Liver (tissue), 9 donors: ENCODE data around the gene RAB44. TPM values are rescaled to one million over a fixed set of nuclear protein-coding genes. Genes with fewer than 3 reads are reported as not detected.

Source experiments
- DNase-seq: peaks from one replicate; pipeline ENCODE4 v3.0.0-alpha.2; 2017; ENCODE audit warnings: low spot score
- H3K27ac ChIP-seq, 2 donors: one replicate each; pipeline ENCODE4 v1.7.0; 2013; ENCODE audit warnings: inconsistent platforms in 2 of 2, low read length in 2 of 2, control low read depth in 1 of 2, low read depth in 1 of 2, mild to moderate bottlenecking in 1 of 2
- H3K27me3 ChIP-seq, 4 donors: one replicate each; pipeline versions ENCODE4 v1.6.1 to v1.7.0; 2013; ENCODE audit warnings: low read length in 3 of 4, inconsistent platforms in 1 of 4, mild to moderate bottlenecking in 1 of 4, moderate library complexity in 1 of 4; ENCODE audit not compliant: control insufficient read depth in 4 of 4, insufficient read depth in 4 of 4
- H3K36me3 ChIP-seq, 4 donors: one replicate each; pipeline versions ENCODE4 v1.6.1 to v1.7.0; 2013; ENCODE audit warnings: low read length in 3 of 4, mild to moderate bottlenecking in 3 of 4, low read depth in 1 of 4, moderate library complexity in 1 of 4; ENCODE audit not compliant: control insufficient read depth in 4 of 4, insufficient read depth in 3 of 4
- H3K4me1 ChIP-seq, 4 donors: one replicate each; pipeline versions ENCODE4 v1.6.1 to v1.7.0; 2013; ENCODE audit warnings: low read length in 3 of 4, mild to moderate bottlenecking in 3 of 4, moderate library complexity in 1 of 4; ENCODE audit not compliant: control insufficient read depth in 4 of 4, insufficient read depth in 4 of 4
- H3K4me3 ChIP-seq, 3 donors: one replicate each; pipeline versions ENCODE4 v1.6.1 to v1.7.0; 2013; ENCODE audit warnings: low read length in 3 of 3, control low read depth in 1 of 3, low read depth in 1 of 3, mild to moderate bottlenecking in 1 of 3
- H3K9ac ChIP-seq, 2 donors: one replicate each; pipeline ENCODE4 v1.7.0; 2013; ENCODE audit warnings: low read length in 2 of 2, mild to moderate bottlenecking in 2 of 2, moderate library complexity in 2 of 2, control low read depth in 1 of 2, low read depth in 1 of 2
- H3K9me3 ChIP-seq, 4 donors: one replicate each; pipeline versions ENCODE4 v1.6.1 to v1.7.0; 2013; ENCODE audit warnings: low read length in 3 of 4; ENCODE audit not compliant: control insufficient read depth in 4 of 4
- EGR1 ChIP-seq, 2 donors: IDR thresholded peaks; 2 replicates each; pipeline ENCODE4 v1.6.1; 2016 to 2018; ENCODE audit warnings: antibody characterized with exemption in 2 of 2, low read depth in 2 of 2
- FOXA1 ChIP-seq: IDR thresholded peaks from 2 replicates; pipeline ENCODE4 v1.6.1; 2016; ENCODE audit warnings: antibody characterized with exemption
- FOXA2 ChIP-seq: IDR thresholded peaks from 2 replicates; pipeline ENCODE4 v1.6.1; 2016; ENCODE audit warnings: antibody characterized with exemption
- GABPA ChIP-seq, 2 donors: IDR thresholded peaks in 1 of 2; conservative IDR thresholded peaks in 1 of 2; 2 replicates each; pipeline ENCODE4 v1.6.1; 2016; ENCODE audit warnings: antibody characterized with exemption in 2 of 2, mild to moderate bottlenecking in 1 of 2, moderate library complexity in 1 of 2
- HNF4A ChIP-seq, 2 donors: conservative IDR thresholded peaks; 2 replicates each; pipeline ENCODE4 v1.6.1; 2016; ENCODE audit warnings: antibody characterized with exemption in 2 of 2, mild to moderate bottlenecking in 2 of 2
- HNF4G ChIP-seq: IDR thresholded peaks from 2 replicates; pipeline ENCODE4 v1.6.1; 2016; ENCODE audit warnings: antibody characterized with exemption
- JUND ChIP-seq, 2 donors: IDR thresholded peaks; 2 replicates each; pipeline ENCODE4 v1.6.1; 2016; ENCODE audit warnings: antibody characterized with exemption in 2 of 2
- NR2F2 ChIP-seq: IDR thresholded peaks from 2 replicates; pipeline ENCODE4 v1.6.1; 2016; ENCODE audit warnings: antibody characterized with exemption
- RXRA ChIP-seq, 2 donors: IDR thresholded peaks; 2 replicates each; pipeline ENCODE4 v1.6.1; 2017 to 2018; ENCODE audit warnings: antibody characterized with exemption in 2 of 2, mild to moderate bottlenecking in 1 of 2
- SP1 ChIP-seq: IDR thresholded peaks from 2 replicates; pipeline ENCODE4 v1.6.1; 2018; ENCODE audit warnings: antibody characterized with exemption, mild to moderate bottlenecking
- TAF1 ChIP-seq: conservative IDR thresholded peaks from 2 replicates; pipeline ENCODE4 v1.6.1; 2016; ENCODE audit warnings: antibody characterized with exemption, mild to moderate bottlenecking
- YY1 ChIP-seq: IDR thresholded peaks from 2 replicates; pipeline ENCODE4 v1.6.1; 2016; ENCODE audit warnings: antibody characterized with exemption, mild to moderate bottlenecking
- WGBS: extraction: QIAGEN DNeasy Blood & Tissue Kit; methylation state at CpG from one replicate; pipeline ENCODE4 v1.1.7; 2013; 5-methylcytosine and 5-hydroxymethylcytosine counted together
- polyA plus RNA-seq, 2 donors: library from polyadenylated mRNA; stranded (reverse) in 1 of 2; unstranded in 1 of 2; fragments of 200-250 nt in 1 of 2; fragments of >200 nt in 1 of 2; fragmentation: Nextera tagmentation in 1 of 2; extraction: Ambion mirVana in 1 of 2; gene quantifications; one replicate each; pipeline versions ENCODE4 v1.2.1 to v1.2.3, GENCODE V29; 2013 to 2015
- total RNA-seq, 2 donors: library from RNA; depleted of rRNA; stranded (reverse); fragments of >200 nt; gene quantifications; one replicate each; pipeline ENCODE4 v1.2.3, GENCODE V29; 2014
- TF ChIP-seq, protein P1 (sequence below): IDR thresholded peaks from 2 replicates; pipeline ENCODE4 v1.6.1; 2016; ENCODE audit warnings: antibody characterized with exemption
- TF ChIP-seq, protein P2 (sequence below): IDR thresholded peaks from 2 replicates; pipeline ENCODE4 v1.6.1; 2016; ENCODE audit warnings: antibody characterized with exemption
- TF ChIP-seq, protein P3 (sequence below): fragments of 150-350 bp; IDR thresholded peaks from 2 replicates; pipeline ENCODE4 v1.5.1; 2017; ENCODE audit warnings: improper control_type of control experiment, low read depth, low read length; ENCODE audit not compliant: missing input control
- TF ChIP-seq, protein P4 (sequence below): IDR thresholded peaks from 2 replicates; pipeline ENCODE4 v1.6.1; 2016; ENCODE audit warnings: antibody characterized with exemption
- TF ChIP-seq, protein P5 (sequence below): IDR thresholded peaks from 2 replicates; pipeline ENCODE4 v1.6.1; 2016; ENCODE audit warnings: antibody characterized with exemption, mild to moderate bottlenecking
- donor health status: healthy.
- donor health status: healthy.
- donor health status: healthy.
- donor health status: healthy.
- donor health status: healthy.

RAB44 gene
- total and polyA plus RNA-seq, 4 donors = 0.02 to 1.3 (median 0.08) TPM; not detected in 1

DNA sequence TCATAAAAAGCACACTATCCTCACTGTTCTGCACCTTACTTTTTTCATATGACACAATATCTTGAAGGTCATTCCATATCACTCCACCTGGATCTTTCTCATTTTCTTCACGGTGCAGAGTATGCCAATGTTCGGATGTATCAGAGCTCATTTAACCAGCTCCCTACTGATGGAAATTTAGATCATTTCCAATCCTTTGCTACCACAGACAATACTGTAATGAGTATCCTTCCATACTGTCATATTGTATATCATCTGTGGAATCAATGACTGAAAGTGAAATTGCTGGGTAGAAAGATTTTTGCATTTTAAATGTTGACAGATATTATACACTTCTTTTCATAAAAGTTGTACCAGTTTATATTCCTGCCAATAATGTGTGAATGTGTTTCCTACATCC is 2.2 kb upstream of the RAB44 start:
- no peak for DNase-seq
- H3K4me1 ChIP-seq = peaks cover 0 to 2% (median 0%) of the 10 kb centered on the region in 4 donors
- no peaks in the 10 kb centered on the region for H3K36me3 ChIP-seq
- 85% methylated on average over 2 of the region's 2 CpGs for WGBS
- H3K27ac ChIP-seq = no peak overlapping the region
- H3K4me3 ChIP-seq = no peak overlapping the region
- H3K9ac ChIP-seq = no peak overlapping the region
- no peaks in the 10 kb centered on the region for H3K9me3 ChIP-seq
- TF ChIP-seq RXRA (IDR thresholded peaks at IDR 0.05) (no peak), HNF4A (conservative IDR thresholded peaks at IDR 0.05) (no peak), FOXA1 (no peak), EGR1 (IDR thresholded peaks at IDR 0.05; ENCODE audit: low read depth in 2 of 2) (no peak), FOXA2 (no peak), SP1 (no peak), HNF4G (no peak), TAF1 (no peak), JUND (IDR thresholded peaks at IDR 0.05) (no peak)
- TF ChIP-seq, protein P1, sequence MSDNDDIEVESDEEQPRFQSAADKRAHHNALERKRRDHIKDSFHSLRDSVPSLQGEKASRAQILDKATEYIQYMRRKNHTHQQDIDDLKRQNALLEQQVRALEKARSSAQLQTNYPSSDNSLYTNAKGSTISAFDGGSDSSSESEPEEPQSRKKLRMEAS = no peak
- TF ChIP-seq, protein P2, sequence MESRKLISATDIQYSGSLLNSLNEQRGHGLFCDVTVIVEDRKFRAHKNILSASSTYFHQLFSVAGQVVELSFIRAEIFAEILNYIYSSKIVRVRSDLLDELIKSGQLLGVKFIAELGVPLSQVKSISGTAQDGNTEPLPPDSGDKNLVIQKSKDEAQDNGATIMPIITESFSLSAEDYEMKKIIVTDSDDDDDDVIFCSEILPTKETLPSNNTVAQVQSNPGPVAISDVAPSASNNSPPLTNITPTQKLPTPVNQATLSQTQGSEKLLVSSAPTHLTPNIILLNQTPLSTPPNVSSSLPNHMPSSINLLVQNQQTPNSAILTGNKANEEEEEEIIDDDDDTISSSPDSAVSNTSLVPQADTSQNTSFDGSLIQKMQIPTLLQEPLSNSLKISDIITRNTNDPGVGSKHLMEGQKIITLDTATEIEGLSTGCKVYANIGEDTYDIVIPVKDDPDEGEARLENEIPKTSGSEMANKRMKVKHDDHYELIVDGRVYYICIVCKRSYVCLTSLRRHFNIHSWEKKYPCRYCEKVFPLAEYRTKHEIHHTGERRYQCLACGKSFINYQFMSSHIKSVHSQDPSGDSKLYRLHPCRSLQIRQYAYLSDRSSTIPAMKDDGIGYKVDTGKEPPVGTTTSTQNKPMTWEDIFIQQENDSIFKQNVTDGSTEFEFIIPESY = no peak
- TF ChIP-seq, protein P3, sequence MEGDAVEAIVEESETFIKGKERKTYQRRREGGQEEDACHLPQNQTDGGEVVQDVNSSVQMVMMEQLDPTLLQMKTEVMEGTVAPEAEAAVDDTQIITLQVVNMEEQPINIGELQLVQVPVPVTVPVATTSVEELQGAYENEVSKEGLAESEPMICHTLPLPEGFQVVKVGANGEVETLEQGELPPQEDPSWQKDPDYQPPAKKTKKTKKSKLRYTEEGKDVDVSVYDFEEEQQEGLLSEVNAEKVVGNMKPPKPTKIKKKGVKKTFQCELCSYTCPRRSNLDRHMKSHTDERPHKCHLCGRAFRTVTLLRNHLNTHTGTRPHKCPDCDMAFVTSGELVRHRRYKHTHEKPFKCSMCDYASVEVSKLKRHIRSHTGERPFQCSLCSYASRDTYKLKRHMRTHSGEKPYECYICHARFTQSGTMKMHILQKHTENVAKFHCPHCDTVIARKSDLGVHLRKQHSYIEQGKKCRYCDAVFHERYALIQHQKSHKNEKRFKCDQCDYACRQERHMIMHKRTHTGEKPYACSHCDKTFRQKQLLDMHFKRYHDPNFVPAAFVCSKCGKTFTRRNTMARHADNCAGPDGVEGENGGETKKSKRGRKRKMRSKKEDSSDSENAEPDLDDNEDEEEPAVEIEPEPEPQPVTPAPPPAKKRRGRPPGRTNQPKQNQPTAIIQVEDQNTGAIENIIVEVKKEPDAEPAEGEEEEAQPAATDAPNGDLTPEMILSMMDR = no peak
- TF ChIP-seq, protein P4, sequence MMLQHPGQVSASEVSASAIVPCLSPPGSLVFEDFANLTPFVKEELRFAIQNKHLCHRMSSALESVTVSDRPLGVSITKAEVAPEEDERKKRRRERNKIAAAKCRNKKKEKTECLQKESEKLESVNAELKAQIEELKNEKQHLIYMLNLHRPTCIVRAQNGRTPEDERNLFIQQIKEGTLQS = no peak
- peaks cover 0 to 5% (median 0%) of the 10 kb centered on the region in 4 donors for H3K27me3 ChIP-seq

DNA sequence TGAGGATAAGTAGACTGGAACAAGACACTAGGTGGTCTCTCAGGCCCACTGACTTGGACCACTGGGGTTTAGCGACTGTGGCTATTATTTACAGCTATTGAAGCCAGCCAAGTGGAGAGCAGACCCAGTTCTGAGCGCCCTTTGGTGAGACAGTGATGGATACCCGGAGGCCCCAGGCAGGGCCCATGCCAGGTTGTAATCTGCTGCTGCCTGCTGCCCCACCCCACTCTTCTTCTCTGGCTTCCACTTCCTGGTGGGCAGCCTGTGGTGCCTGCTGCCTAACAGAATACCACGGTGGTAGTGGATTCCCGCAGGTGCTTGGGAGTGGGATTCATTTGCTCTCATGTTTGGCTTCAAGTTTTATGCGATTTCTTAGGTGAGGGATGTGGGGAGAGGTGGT is 570 bp downstream of the RAB44 start:
- Histone ChIP-seq H3K4me1 (no peaks in the 10 kb centered on the region), H3K27me3 (no peaks in the 10 kb centered on the region), H3K9ac (no peak overlapping the region), H3K9me3 (no peaks in the 10 kb centered on the region), H3K36me3 (no peaks in the 10 kb centered on the region), H3K4me3 (no peak overlapping the region), H3K27ac (no peak overlapping the region)
- no peak for DNase-seq
- TF ChIP-seq TAF1 (no peak), YY1 (no peak), FOXA2 (no peak), JUND (IDR thresholded peaks at IDR 0.05) (no peak), FOXA1 (no peak), NR2F2 (no peak), RXRA (IDR thresholded peaks at IDR 0.05) (no peak), GABPA (IDR thresholded peaks at IDR 0.05 in 1 of 2, conservative IDR thresholded peaks at IDR 0.05 in 1 of 2) (no peak), HNF4G (no peak), HNF4A (conservative IDR thresholded peaks at IDR 0.05) (no peak)
- TF ChIP-seq, protein P3 = no peak
- TF ChIP-seq, protein P5, sequence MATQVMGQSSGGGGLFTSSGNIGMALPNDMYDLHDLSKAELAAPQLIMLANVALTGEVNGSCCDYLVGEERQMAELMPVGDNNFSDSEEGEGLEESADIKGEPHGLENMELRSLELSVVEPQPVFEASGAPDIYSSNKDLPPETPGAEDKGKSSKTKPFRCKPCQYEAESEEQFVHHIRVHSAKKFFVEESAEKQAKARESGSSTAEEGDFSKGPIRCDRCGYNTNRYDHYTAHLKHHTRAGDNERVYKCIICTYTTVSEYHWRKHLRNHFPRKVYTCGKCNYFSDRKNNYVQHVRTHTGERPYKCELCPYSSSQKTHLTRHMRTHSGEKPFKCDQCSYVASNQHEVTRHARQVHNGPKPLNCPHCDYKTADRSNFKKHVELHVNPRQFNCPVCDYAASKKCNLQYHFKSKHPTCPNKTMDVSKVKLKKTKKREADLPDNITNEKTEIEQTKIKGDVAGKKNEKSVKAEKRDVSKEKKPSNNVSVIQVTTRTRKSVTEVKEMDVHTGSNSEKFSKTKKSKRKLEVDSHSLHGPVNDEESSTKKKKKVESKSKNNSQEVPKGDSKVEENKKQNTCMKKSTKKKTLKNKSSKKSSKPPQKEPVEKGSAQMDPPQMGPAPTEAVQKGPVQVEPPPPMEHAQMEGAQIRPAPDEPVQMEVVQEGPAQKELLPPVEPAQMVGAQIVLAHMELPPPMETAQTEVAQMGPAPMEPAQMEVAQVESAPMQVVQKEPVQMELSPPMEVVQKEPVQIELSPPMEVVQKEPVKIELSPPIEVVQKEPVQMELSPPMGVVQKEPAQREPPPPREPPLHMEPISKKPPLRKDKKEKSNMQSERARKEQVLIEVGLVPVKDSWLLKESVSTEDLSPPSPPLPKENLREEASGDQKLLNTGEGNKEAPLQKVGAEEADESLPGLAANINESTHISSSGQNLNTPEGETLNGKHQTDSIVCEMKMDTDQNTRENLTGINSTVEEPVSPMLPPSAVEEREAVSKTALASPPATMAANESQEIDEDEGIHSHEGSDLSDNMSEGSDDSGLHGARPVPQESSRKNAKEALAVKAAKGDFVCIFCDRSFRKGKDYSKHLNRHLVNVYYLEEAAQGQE = no peak
- 81% methylated on average over 6 of the region's 6 CpGs for WGBS
